ENCODE measurements around the gene OR51D1. TPM values are rescaled to one million over a fixed set of nuclear protein-coding genes. Genes with fewer than 3 reads are reported as not detected.

The OR51D1 gene
- total and polyA plus RNA-seq, 2 of the 8 experiments (the other 6 are each of a cell fraction or from before 2014, with no cell fraction given) = not detected

- CTCF ChIA-PET (ENCODE audit: partially characterized antibody) = no interaction called here
- H3K36me3 ChIP-seq (ENCODE audit: control insufficient read depth in 2 of 4, insufficient read depth in 4 of 4, low read length in 3 of 4) = peaks cover 0 to 9% (median 2%) of the 10 kb centered on the region in 4 experiments; a peak in 2 of 8 replicates
These were observed 32.2 kb upstream of the OR51D1 start for GRCh38 chr11:4605057-4605456.

More at GRCh38 chr11:4605057-4605456, 32.2 kb upstream of the OR51D1 start:
- no peak overlapping the region for H3K4ac ChIP-seq (replicated peaks; ENCODE audit: insufficient read length, low read depth, low read length)
- H3K56ac ChIP-seq (replicated peaks; ENCODE audit: insufficient read length, low read depth, low read length) = no peak overlapping the region
- no peak overlapping the region for H3K14ac ChIP-seq (ENCODE audit: insufficient read length)
- H4K20me1 ChIP-seq (replicated peaks in 1 of 2; ENCODE audit: control insufficient read depth in 1 of 2, insufficient read depth in 2 of 2, low read length in 2 of 2) = no peaks in the 10 kb centered on the region
- no peak overlapping the region for H2BK12ac ChIP-seq (ENCODE audit: low read depth, low read length)
- no peak for FAIRE-seq
- no peak overlapping the region for H3K4me3 ChIP-seq (ENCODE audit: extremely low read depth in 1 of 4, insufficient read depth in 2 of 4, low read depth in 3 of 4, low read length in 4 of 4)
- no peak overlapping the region for H3K4me2 ChIP-seq (ENCODE audit: insufficient read depth in 1 of 2, low read depth in 2 of 2, low read length in 2 of 2)
- no peaks in the 10 kb centered on the region for H3K79me2 ChIP-seq (ENCODE audit: control insufficient read depth in 1 of 2, insufficient read depth in 2 of 2, low read length in 2 of 2)
- H2AK5ac ChIP-seq (ENCODE audit: low read depth, low read length) = no peak overlapping the region
- TF ChIP-seq CREB1 (IDR thresholded peaks at IDR 0.05) = no peak
- no peak for TF ChIP-seq SIX5 (IDR thresholded peaks at IDR 0.05; ENCODE audit: low read depth, low read length)
- TF ChIP-seq CTCF (IDR thresholded peaks at IDR 0.05; ENCODE audit: control extremely low read depth in 1 of 3, insufficient read depth in 1 of 3, low read depth in 1 of 3, low read length in 3 of 3) = no peak
- no peak for TF ChIP-seq ATF2 (IDR thresholded peaks at IDR 0.05; ENCODE audit: low read length)
- no peak for TF ChIP-seq SUZ12 (IDR thresholded peaks at IDR 0.05; ENCODE audit: low read length)
- no peak overlapping the region for H3K23ac ChIP-seq (ENCODE audit: insufficient read length)
- H2AFZ ChIP-seq (ENCODE audit: low read length) = no peak overlapping the region
- no peak overlapping the region for H3K27ac ChIP-seq (ENCODE audit: low read depth, low read length)
- WGBS, 2 experiments (ENCODE audit: extremely low coverage in 1 of 2, insufficient coverage in 1 of 2, insufficient read length in 1 of 2, insufficient replicate concordance in 2 of 2, low coverage in 1 of 2, low lambda C conversion rate in 2 of 2, missing lambda C conversion rate in 1 of 2) = 85% methylated on average over 4 of the region's 4 CpGs; no CpG with 5 or more reads in 1 of the 2 experiments
- H2BK15ac ChIP-seq (ENCODE audit: low read length) = no peak overlapping the region
- H3K9me3 ChIP-seq (ENCODE audit: insufficient read depth in 2 of 2, low read depth in 1 of 2, low read length in 1 of 2) = no peaks in the 10 kb centered on the region
- no peak overlapping the region for H4K91ac ChIP-seq (replicated peaks; ENCODE audit: insufficient read length, low read length)
- H4K5ac ChIP-seq (ENCODE audit: insufficient read length, low read depth, low read length) = no peak overlapping the region
- H3K27me3 ChIP-seq (replicated peaks in 1 of 4; ENCODE audit: control insufficient read depth in 3 of 4, extremely low read depth in 1 of 4, insufficient read depth in 3 of 4, low read length in 3 of 4) = no peaks in the 10 kb centered on the region
- no peak overlapping the region for H2BK5ac ChIP-seq (ENCODE audit: low read depth, low read length)
- H4K8ac ChIP-seq (ENCODE audit: extremely low read depth, insufficient read depth, low read length) = peak overlapping the region; percentile 12; the same call in 1 of the 2 replicates
- H2BK20ac ChIP-seq (ENCODE audit: low read length) = no peak overlapping the region
- H3K18ac ChIP-seq (ENCODE audit: extremely low read depth, low read length) = no peak overlapping the region
- DNase-seq (ENCODE audit: low read depth in 1 of 2, low spot score in 2 of 2) = no peak
- no peak overlapping the region for H2BK120ac ChIP-seq (replicated peaks; ENCODE audit: low read depth, low read length)
- no peak overlapping the region for H3K9ac ChIP-seq (replicated peaks in 1 of 4; ENCODE audit: extremely low read depth in 1 of 4, low read depth in 3 of 4, low read length in 3 of 4)
- peaks cover 2% of the 10 kb centered on the region; the same call in 1 of the 2 replicates for H3K23me2 ChIP-seq (ENCODE audit: low read depth, low read length)
- H3K4me1 ChIP-seq (replicated peaks in 1 of 4; ENCODE audit: control insufficient read depth in 3 of 4, insufficient read depth in 4 of 4, low read length in 3 of 4) = no peaks in the 10 kb centered on the region; a peak in 1 of 7 replicates
- POLR2A ChIA-PET (ENCODE audit: partially characterized antibody) = no interaction called here
- H3K79me1 ChIP-seq (ENCODE audit: low read depth, low read length) = no peaks in the 10 kb centered on the region
